ENCODE measurements around the gene RAX2.
A peak's percentile ranks its signal among the peaks of the same experiment; 100 is the strongest.

RAX2 gene

DNA sequence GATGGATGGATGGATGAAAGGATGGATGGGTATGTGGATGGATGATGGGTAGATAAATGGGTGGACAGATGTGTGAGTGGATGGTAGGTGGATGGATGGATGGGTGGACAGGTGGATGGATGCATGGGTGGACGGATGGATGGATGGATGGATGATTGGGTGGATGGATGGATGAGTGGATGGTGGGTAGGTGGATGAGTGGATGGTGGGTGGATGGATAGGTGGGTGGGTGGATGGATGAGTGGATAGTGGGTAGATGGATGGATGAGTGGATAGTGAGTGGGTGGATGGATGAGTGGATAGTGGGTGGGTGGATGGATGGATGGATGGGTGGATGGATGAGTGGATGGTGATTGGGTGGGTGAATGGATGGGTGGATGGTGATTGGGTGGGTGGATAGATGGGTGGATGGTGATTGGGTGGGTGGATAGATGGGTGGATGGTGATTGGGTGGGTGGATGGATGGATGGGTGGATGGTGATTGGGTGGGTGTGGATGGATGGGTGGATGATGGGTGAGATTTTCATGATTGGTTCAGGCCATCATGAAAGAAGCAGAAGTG, 4.5 kb upstream of the RAX2 start:
- Histone ChIP-seq H3K27ac (ENCODE audit: low read length, poor library complexity, severe bottlenecking) (no peak overlapping the region), H2AFZ (ENCODE audit: low read depth, low read length) (no peak overlapping the region), H3K4me3 (ENCODE audit: insufficient read depth in 1 of 2, low read depth in 1 of 2, low read length in 2 of 2) (no peak overlapping the region), H3K27me3 (ENCODE audit: control insufficient read depth in 1 of 2, insufficient read depth in 1 of 2, low read length in 2 of 2) (peaks cover 0 to 22% of the 10 kb centered on the region in 2 experiments), H3K4me1 (ENCODE audit: control insufficient read depth, insufficient read depth, low read depth, low read length) (no peaks in the 10 kb centered on the region), H3K79me1 (replicated peaks; ENCODE audit: low read length, poor library complexity, severe bottlenecking) (no peaks in the 10 kb centered on the region), H2BK5ac (ENCODE audit: low read depth, low read length, poor library complexity, severe bottlenecking) (no peak overlapping the region), H2BK12ac (ENCODE audit: low read length in 2 of 2) (no peak overlapping the region), H3K18ac (ENCODE audit: low read depth in 1 of 2, low read length in 2 of 2) (no peak overlapping the region), H2BK15ac (ENCODE audit: low read depth, poor library complexity, severe bottlenecking) (no peak overlapping the region), H3K9ac (ENCODE audit: low read length) (no peak overlapping the region), H3K4ac (ENCODE audit: low read depth in 1 of 2, low read length in 2 of 2) (no peak overlapping the region), H3K23ac (ENCODE audit: low read length in 2 of 2) (no peak overlapping the region), H2BK120ac (ENCODE audit: low read depth, low read length) (no peak overlapping the region), H2AK5ac (ENCODE audit: low read length, severe bottlenecking) (no peak overlapping the region), H4K91ac (ENCODE audit: low read length) (no peak overlapping the region), H3K36me3 (ENCODE audit: control insufficient read depth in 1 of 2, insufficient read depth in 2 of 2, low read depth in 1 of 2, low read length in 2 of 2) (no peaks in the 10 kb centered on the region), H3K9me3 (ENCODE audit: control insufficient read depth, low read length) (peaks cover 7% of the 10 kb centered on the region), H4K8ac (ENCODE audit: low read length) (no peak overlapping the region), H3K4me2 (ENCODE audit: low read length, poor library complexity, severe bottlenecking) (no peak overlapping the region), H3K14ac (ENCODE audit: low read length in 2 of 2) (no peak overlapping the region)
- no peak for DNase-seq
- WGBS: 81% methylated on average over 1 of the region's 1 CpG

DNA sequence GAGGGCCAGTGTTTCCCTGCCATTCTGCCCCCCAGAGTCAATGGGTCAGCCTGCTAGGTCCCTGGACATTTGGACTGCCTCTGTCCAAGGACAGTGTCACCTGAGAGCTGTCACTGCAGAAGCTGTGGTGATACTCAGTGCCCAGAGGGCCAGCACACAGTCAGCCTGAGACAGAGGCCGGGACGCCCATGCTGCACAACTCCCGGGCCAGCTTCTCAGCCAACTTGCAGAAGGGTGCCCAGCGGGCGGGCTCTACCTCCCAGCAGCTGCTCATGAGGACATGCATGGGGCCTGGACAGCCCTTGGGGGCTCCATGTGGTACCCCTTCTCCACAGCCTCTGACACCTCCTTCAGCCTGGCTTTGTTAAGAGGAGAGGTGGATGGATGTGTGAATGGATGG, 3.8 kb upstream of the RAX2 start:
- Histone ChIP-seq H3K27me3 (ENCODE audit: control insufficient read depth in 1 of 2, insufficient read depth in 1 of 2, low read length in 2 of 2) (peaks cover 0 to 30% of the 10 kb centered on the region in 2 experiments), H2AK5ac (ENCODE audit: low read length, severe bottlenecking) (no peak overlapping the region), H3K4me2 (ENCODE audit: low read length, poor library complexity, severe bottlenecking) (no peak overlapping the region), H3K4ac (ENCODE audit: low read depth in 1 of 2, low read length in 2 of 2) (no peak overlapping the region), H2BK15ac (ENCODE audit: low read depth, poor library complexity, severe bottlenecking) (no peak overlapping the region), H4K8ac (ENCODE audit: low read length) (no peak overlapping the region), H3K9ac (ENCODE audit: low read length) (no peak overlapping the region), H2BK5ac (ENCODE audit: low read depth, low read length, poor library complexity, severe bottlenecking) (no peak overlapping the region), H3K79me1 (replicated peaks; ENCODE audit: low read length, poor library complexity, severe bottlenecking) (no peaks in the 10 kb centered on the region), H2BK12ac (ENCODE audit: low read length in 2 of 2) (no peak overlapping the region), H3K4me3 (ENCODE audit: insufficient read depth in 1 of 2, low read depth in 1 of 2, low read length in 2 of 2) (no peak overlapping the region), H2AFZ (ENCODE audit: low read depth, low read length) (no peak overlapping the region), H3K23ac (ENCODE audit: low read length in 2 of 2) (no peak overlapping the region), H4K91ac (ENCODE audit: low read length) (peak overlapping the region; percentile 22), H3K9me3 (ENCODE audit: control insufficient read depth, low read length) (no peaks in the 10 kb centered on the region), H3K18ac (ENCODE audit: low read depth in 1 of 2, low read length in 2 of 2) (no peak overlapping the region), H3K14ac (ENCODE audit: low read length in 2 of 2) (no peak overlapping the region), H3K27ac (ENCODE audit: low read length, poor library complexity, severe bottlenecking) (no peak overlapping the region), H2BK120ac (ENCODE audit: low read depth, low read length) (no peak overlapping the region), H3K4me1 (ENCODE audit: control insufficient read depth, insufficient read depth, low read depth, low read length) (no peaks in the 10 kb centered on the region), H3K36me3 (ENCODE audit: control insufficient read depth in 1 of 2, insufficient read depth in 2 of 2, low read depth in 1 of 2, low read length in 2 of 2) (no peaks in the 10 kb centered on the region)
- WGBS: 91% methylated on average over 5 of the region's 5 CpGs
- no peak for DNase-seq

DNA sequence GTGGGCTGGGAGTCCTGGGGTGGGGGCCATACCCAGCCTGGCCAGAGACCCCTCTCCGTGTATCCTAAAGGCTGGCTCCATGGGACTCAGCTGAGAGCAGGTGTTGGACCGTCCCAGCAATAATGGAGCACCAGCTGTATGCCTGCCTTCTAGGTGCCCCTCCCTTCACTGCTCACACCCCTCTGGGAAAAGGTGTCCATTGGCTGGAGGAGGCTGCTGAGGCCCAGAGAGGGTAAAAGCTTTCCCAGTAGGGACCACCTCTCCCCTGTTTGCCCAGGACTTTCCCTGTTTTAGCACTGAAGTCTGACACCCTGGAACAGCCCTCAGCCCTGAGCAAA, 3.3 kb upstream of the RAX2 start:
- DNase-seq: no peak
- Histone ChIP-seq H3K14ac (ENCODE audit: low read length in 2 of 2) (no peak overlapping the region), H3K4me2 (ENCODE audit: low read length, poor library complexity, severe bottlenecking) (no peak overlapping the region), H3K23ac (ENCODE audit: low read length in 2 of 2) (no peak overlapping the region), H3K27me3 (ENCODE audit: control insufficient read depth in 1 of 2, insufficient read depth in 1 of 2, low read length in 2 of 2) (peaks cover 0 to 30% of the 10 kb centered on the region in 2 experiments), H3K36me3 (ENCODE audit: control insufficient read depth in 1 of 2, insufficient read depth in 2 of 2, low read depth in 1 of 2, low read length in 2 of 2) (peaks cover 0 to 3% of the 10 kb centered on the region in 2 experiments), H2BK12ac (ENCODE audit: low read length in 2 of 2) (no peak overlapping the region), H2BK15ac (ENCODE audit: low read depth, poor library complexity, severe bottlenecking) (no peak overlapping the region), H4K91ac (ENCODE audit: low read length) (no peak overlapping the region), H3K4ac (ENCODE audit: low read depth in 1 of 2, low read length in 2 of 2) (no peak overlapping the region), H4K8ac (ENCODE audit: low read length) (no peak overlapping the region), H3K27ac (ENCODE audit: low read length, poor library complexity, severe bottlenecking) (no peak overlapping the region), H3K4me1 (ENCODE audit: control insufficient read depth, insufficient read depth, low read depth, low read length) (no peaks in the 10 kb centered on the region), H3K9me3 (ENCODE audit: control insufficient read depth, low read length) (no peaks in the 10 kb centered on the region), H2AK5ac (ENCODE audit: low read length, severe bottlenecking) (no peak overlapping the region), H3K18ac (ENCODE audit: low read depth in 1 of 2, low read length in 2 of 2) (no peak overlapping the region), H2BK5ac (ENCODE audit: low read depth, low read length, poor library complexity, severe bottlenecking) (no peak overlapping the region), H3K9ac (ENCODE audit: low read length) (no peak overlapping the region), H2AFZ (ENCODE audit: low read depth, low read length) (no peak overlapping the region), H3K4me3 (ENCODE audit: insufficient read depth in 1 of 2, low read depth in 1 of 2, low read length in 2 of 2) (no peak overlapping the region), H3K79me1 (replicated peaks; ENCODE audit: low read length, poor library complexity, severe bottlenecking) (no peaks in the 10 kb centered on the region), H2BK120ac (ENCODE audit: low read depth, low read length) (no peak overlapping the region)
- WGBS: 65% methylated on average over 2 of the region's 2 CpGs

DNA sequence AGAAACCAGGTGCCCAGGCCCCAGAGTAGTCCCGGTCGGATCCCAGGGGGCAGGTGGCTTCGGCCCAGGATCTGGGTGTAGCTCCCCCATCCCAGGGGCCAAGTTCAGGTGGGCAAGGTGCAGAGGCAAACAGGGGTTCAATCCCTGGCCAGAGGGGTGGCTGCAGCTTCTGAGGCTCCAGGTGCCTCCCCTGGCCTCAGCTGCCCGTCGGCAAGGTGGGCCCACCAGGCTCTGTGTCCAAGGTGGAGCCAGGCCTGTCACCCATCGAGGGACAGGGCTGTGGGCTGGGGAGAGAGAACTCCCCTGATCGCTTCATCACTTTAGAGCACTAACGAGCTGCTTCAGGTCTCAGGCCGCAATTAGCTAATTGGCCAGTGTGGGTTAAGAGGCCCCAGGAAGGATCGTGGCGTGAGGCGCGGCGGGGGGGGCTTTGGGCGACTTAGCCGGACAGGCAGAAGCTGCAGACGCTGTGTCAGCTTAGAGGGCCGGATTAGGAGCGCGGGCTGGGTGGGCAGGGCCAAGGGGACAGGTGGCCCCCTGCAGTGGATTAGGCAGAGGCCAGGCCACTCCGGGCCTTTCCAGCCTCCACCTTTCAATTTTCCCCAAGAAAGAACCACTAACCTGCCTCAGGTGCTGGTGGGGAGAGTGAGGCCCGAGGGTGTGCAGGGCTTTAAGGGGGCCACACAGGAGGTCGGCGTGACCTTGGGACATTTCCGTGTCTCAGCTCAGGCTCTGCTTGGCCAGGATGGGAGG, 2.8 kb upstream of the RAX2 start:
- H3K9me3 ChIP-seq (ENCODE audit: control insufficient read depth, low read length): no peaks in the 10 kb centered on the region
- no peak overlapping the region for H3K27ac ChIP-seq (ENCODE audit: low read length, poor library complexity, severe bottlenecking)
- no peak overlapping the region for H4K8ac ChIP-seq (ENCODE audit: low read length)
- H3K79me1 ChIP-seq (replicated peaks; ENCODE audit: low read length, poor library complexity, severe bottlenecking): no peaks in the 10 kb centered on the region
- peaks cover 0 to 30% of the 10 kb centered on the region in 2 experiments for H3K27me3 ChIP-seq (ENCODE audit: control insufficient read depth in 1 of 2, insufficient read depth in 1 of 2, low read length in 2 of 2)
- 71% methylated on average over 21 of the region's 25 CpGs for WGBS
- H3K23ac ChIP-seq (ENCODE audit: low read length in 2 of 2): no peak overlapping the region
- no peak for DNase-seq
- no peak overlapping the region for H2AK5ac ChIP-seq (ENCODE audit: low read length, severe bottlenecking)
- H3K9ac ChIP-seq (ENCODE audit: low read length): no peak overlapping the region
- H2BK120ac ChIP-seq (ENCODE audit: low read depth, low read length): no peak overlapping the region
- H2BK15ac ChIP-seq (ENCODE audit: low read depth, poor library complexity, severe bottlenecking): no peak overlapping the region
- no peak overlapping the region for H3K14ac ChIP-seq (ENCODE audit: low read length in 2 of 2)
- H3K18ac ChIP-seq (ENCODE audit: low read depth in 1 of 2, low read length in 2 of 2): no peak overlapping the region
- H3K4ac ChIP-seq (ENCODE audit: low read depth in 1 of 2, low read length in 2 of 2): no peak overlapping the region
- H2BK12ac ChIP-seq (ENCODE audit: low read length in 2 of 2): no peak overlapping the region
- H2AFZ ChIP-seq (ENCODE audit: low read depth, low read length): no peak overlapping the region
- no peak overlapping the region for H2BK5ac ChIP-seq (ENCODE audit: low read depth, low read length, poor library complexity, severe bottlenecking)
- no peak overlapping the region for H3K4me2 ChIP-seq (ENCODE audit: low read length, poor library complexity, severe bottlenecking)
- H4K91ac ChIP-seq (ENCODE audit: low read length): no peak overlapping the region
- peaks cover 0 to 8% of the 10 kb centered on the region in 2 experiments for H3K36me3 ChIP-seq (ENCODE audit: control insufficient read depth in 1 of 2, insufficient read depth in 2 of 2, low read depth in 1 of 2, low read length in 2 of 2)
- no peak overlapping the region for H3K4me3 ChIP-seq (ENCODE audit: insufficient read depth in 1 of 2, low read depth in 1 of 2, low read length in 2 of 2)
- no peaks in the 10 kb centered on the region for H3K4me1 ChIP-seq (ENCODE audit: control insufficient read depth, insufficient read depth, low read depth, low read length)

Data from mesenchymal stem cell (in vitro differentiated cells and primary cell).